ENCODE results near the gene HIGD1B.

HIGD1B gene

DNA sequence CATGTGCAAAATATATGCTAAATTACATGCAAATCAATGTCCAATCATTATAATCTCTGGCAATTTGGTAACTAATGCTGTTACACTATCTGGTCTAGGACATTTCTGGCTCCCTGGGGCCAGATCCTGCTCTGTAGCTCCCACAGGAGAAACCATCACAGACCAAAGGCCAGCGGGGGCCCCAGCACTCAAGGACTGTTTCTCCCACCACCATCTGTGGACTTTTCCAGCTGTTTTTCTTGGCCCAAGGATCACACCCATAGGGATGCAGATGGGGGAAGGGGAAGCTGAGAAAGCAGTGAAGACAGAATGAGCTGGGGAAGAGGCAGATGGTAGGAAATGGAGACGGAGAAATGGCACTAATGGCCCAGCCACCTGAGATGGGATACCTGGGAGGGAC lies at the start of gene HIGD1B:
TSS of gene HIGD1B (plus strand) at position 298 of the 400 bp plus-strand sequence. CDS start 270 bp downstream, outside the sequence.
- TF ChIP-seq, protein P1, sequence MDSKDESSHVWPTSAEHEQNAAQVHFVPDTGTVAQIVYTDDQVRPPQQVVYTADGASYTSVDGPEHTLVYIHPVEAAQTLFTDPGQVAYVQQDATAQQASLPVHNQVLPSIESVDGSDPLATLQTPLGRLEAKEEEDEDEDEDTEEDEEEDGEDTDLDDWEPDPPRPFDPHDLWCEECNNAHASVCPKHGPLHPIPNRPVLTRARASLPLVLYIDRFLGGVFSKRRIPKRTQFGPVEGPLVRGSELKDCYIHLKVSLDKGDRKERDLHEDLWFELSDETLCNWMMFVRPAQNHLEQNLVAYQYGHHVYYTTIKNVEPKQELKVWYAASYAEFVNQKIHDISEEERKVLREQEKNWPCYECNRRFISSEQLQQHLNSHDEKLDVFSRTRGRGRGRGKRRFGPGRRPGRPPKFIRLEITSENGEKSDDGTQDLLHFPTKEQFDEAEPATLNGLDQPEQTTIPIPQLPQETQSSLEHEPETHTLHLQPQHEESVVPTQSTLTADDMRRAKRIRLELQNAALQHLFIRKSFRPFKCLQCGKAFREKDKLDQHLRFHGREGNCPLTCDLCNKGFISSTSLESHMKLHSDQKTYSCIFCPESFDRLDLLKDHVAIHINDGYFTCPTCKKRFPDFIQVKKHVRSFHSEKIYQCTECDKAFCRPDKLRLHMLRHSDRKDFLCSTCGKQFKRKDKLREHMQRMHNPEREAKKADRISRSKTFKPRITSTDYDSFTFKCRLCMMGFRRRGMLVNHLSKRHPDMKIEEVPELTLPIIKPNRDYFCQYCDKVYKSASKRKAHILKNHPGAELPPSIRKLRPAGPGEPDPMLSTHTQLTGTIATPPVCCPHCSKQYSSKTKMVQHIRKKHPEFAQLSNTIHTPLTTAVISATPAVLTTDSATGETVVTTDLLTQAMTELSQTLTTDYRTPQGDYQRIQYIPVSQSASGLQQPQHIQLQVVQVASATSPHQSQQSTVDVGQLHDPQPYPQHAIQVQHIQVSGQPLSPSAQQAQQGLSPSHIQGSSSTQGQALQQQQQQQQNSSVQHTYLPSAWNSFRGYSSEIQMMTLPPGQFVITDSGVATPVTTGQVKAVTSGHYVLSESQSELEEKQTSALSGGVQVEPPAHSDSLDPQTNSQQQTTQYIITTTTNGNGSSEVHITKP (tag by site-specific recombination; IDR thresholded peaks at IDR 0.05): peak; percentile 61; the same call in 1 of the 2 replicates
- no peak for TF ChIP-seq ZNF121 (tag by site-specific recombination; IDR thresholded peaks at IDR 0.05)
- H3K9me3 ChIP-seq (ENCODE audit: control insufficient read depth, insufficient read depth, low read depth, low read length): no peaks in the 10 kb centered on the region
- peaks cover 18 to 32% of the 10 kb centered on the region in 2 experiments for H3K36me3 ChIP-seq (ENCODE audit: control insufficient read depth in 2 of 2, insufficient read depth in 1 of 2, low read length in 2 of 2)
- ChIA-PET POLR2A (no interaction called here), CTCF (interaction anchor here (1.0 to 8.0 kb wide), 4 partner anchors 9 to 72 kb away, joined by 3 to 56 read pairs (median 4); no protein-coding TSS in a partner anchor)
- H3K27ac ChIP-seq (ENCODE audit: extremely low read depth, low read depth, low read length): no peak within 1 kb of the TSS
- peaks cover 3% of the 10 kb centered on the region; the same call in 1 of the 2 replicates for H3K4me1 ChIP-seq (ENCODE audit: control insufficient read depth, insufficient read depth, low read length)
- no peak within 1 kb of the TSS for H3K4me3 ChIP-seq (ENCODE audit: low read depth, low read length)

DNA sequence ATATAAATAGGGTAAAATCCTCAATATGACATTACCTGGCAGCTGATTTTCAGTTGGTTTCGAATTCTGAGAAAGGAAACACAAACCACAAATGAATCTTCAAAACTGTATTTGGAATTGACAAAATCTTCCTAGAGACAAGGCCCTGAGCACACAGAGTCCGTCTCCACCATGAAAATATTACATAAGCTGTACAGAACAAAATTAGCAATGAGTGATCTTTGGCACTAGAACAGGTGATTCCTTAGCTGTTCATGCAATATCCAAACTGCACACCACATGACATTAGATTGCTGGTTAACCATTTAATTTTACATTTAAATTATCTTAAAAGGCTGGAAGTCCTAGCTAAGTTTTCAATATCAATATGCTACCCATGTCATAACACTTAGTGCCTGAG lies 49.3 kb upstream of the HIGD1B start:
- no peaks in the 10 kb centered on the region; the same call in 1 of the 2 replicates for H3K4me1 ChIP-seq (ENCODE audit: control insufficient read depth, insufficient read depth, low read length)
- peaks cover 19 to 38% of the 10 kb centered on the region in 2 experiments for H3K36me3 ChIP-seq (ENCODE audit: control insufficient read depth in 2 of 2, insufficient read depth in 1 of 2, low read length in 2 of 2)
- ChIA-PET CTCF (interaction anchor here (0.9 to 2.0 kb wide), 4 partner anchors 19 to 224 kb away, joined by 3 to 12 read pairs (median 6); no protein-coding TSS in a partner anchor), POLR2A (interaction anchor here (1.2 kb wide), 1 partner anchor 23 kb away, joined by 6 read pairs; no protein-coding TSS in a partner anchor)
- TF ChIP-seq, protein P2, sequence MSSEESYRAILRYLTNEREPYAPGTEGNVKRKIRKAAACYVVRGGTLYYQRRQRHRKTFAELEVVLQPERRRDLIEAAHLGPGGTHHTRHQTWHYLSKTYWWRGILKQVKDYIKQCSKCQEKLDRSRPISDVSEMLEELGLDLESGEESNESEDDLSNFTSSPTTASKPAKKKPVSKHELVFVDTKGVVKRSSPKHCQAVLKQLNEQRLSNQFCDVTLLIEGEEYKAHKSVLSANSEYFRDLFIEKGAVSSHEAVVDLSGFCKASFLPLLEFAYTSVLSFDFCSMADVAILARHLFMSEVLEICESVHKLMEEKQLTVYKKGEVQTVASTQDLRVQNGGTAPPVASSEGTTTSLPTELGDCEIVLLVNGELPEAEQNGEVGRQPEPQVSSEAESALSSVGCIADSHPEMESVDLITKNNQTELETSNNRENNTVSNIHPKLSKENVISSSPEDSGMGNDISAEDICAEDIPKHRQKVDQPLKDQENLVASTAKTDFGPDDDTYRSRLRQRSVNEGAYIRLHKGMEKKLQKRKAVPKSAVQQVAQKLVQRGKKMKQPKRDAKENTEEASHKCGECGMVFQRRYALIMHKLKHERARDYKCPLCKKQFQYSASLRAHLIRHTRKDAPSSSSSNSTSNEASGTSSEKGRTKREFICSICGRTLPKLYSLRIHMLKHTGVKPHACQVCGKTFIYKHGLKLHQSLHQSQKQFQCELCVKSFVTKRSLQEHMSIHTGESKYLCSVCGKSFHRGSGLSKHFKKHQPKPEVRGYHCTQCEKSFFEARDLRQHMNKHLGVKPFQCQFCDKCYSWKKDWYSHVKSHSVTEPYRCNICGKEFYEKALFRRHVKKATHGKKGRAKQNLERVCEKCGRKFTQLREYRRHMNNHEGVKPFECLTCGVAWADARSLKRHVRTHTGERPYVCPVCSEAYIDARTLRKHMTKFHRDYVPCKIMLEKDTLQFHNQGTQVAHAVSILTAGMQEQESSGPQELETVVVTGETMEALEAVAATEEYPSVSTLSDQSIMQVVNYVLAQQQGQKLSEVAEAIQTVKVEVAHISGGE (tag by site-specific recombination; conservative IDR thresholded peaks at IDR 0.05; ENCODE audit: low read depth): no peak
- TF ChIP-seq FEZF1 (tag by site-specific recombination; IDR thresholded peaks at IDR 0.05): no peak
- no peak for TF ChIP-seq ZFP41 (tag by site-specific recombination; IDR thresholded peaks at IDR 0.05; ENCODE audit: borderline replicate concordance)
- no peak for TF ChIP-seq ZNF140 (tag by site-specific recombination; IDR thresholded peaks at IDR 0.05)
- no peak for TF ChIP-seq ZNF747 (tag by site-specific recombination; IDR thresholded peaks at IDR 0.05)
- TF ChIP-seq GLIS2 (tag by site-specific recombination; IDR thresholded peaks at IDR 0.05): no peak
- TF ChIP-seq MEIS1 (CRISPR knock-in tag; IDR thresholded peaks at IDR 0.05; ENCODE audit: borderline replicate concordance): no peak
- no peak for TF ChIP-seq ZNF473 (tag by site-specific recombination; IDR thresholded peaks at IDR 0.05)
- TF ChIP-seq ZFP37 (tag by site-specific recombination; IDR thresholded peaks at IDR 0.05): no peak
- TF ChIP-seq ZNF830 (tag by site-specific recombination; IDR thresholded peaks at IDR 0.05; ENCODE audit: low read depth): no peak
- TF ChIP-seq ZNF354C (tag by site-specific recombination; IDR thresholded peaks at IDR 0.05; ENCODE audit: borderline replicate concordance, low read depth): no peak
- no peak for TF ChIP-seq ZNF404 (tag by site-specific recombination; IDR thresholded peaks at IDR 0.05)
- no peak for TF ChIP-seq ZFP69B (tag by site-specific recombination; IDR thresholded peaks at IDR 0.05)
- TF ChIP-seq ZNF155 (tag by site-specific recombination; IDR thresholded peaks at IDR 0.05): no peak
- TF ChIP-seq ZNF426 (tag by site-specific recombination; IDR thresholded peaks at IDR 0.05): no peak
- TF ChIP-seq TCF7L2 (IDR thresholded peaks at IDR 0.05; ENCODE audit: borderline replicate concordance, low read depth, low read length): no peak
- H3K27ac ChIP-seq (ENCODE audit: extremely low read depth, low read depth, low read length): no peak overlapping the region
- no peak overlapping the region for H3K4me3 ChIP-seq (ENCODE audit: low read depth, low read length)
- H3K9me3 ChIP-seq (ENCODE audit: control insufficient read depth, insufficient read depth, low read depth, low read length): no peaks in the 10 kb centered on the region
